Stomach (tissue), 4 donors: ENCODE data around the gene SRCIN1.
"Not testable (repeated sequence)": the region's sequence is repeated elsewhere in the genome, so short reads cannot be mapped to it uniquely, and the experiment has no call there.

Experiments used
- EP300 ChIP-seq: sonication (generic); formaldehyde crosslinking; IDR thresholded peaks from one replicate; pipeline ENCODE4 v1.6.1; 2017; ENCODE audit warnings: antibody characterized with exemption
- POLR2A ChIP-seq, 4 donors: fragments of 450-650 bp; IDR thresholded peaks; one replicate each; pipeline ENCODE4 v1.6.1; 2016; ENCODE audit warnings: antibody characterized with exemption in 4 of 4, control low read depth in 2 of 4, mild to moderate bottlenecking in 1 of 4, moderate library complexity in 1 of 4
- TF ChIP-seq, protein P1 (sequence below), 7 experiments: fragments of 450-650 bp in 4 of 7; fragments of 200-600 bp in 3 of 7; sonication (generic) in 3 of 7; IDR thresholded peaks; one replicate each; pipeline ENCODE4 v1.5.1; 2016 to 2019; ENCODE audit warnings: antibody characterized with exemption in 7 of 7, control low read depth in 2 of 7, mild to moderate bottlenecking in 1 of 7

DNA sequence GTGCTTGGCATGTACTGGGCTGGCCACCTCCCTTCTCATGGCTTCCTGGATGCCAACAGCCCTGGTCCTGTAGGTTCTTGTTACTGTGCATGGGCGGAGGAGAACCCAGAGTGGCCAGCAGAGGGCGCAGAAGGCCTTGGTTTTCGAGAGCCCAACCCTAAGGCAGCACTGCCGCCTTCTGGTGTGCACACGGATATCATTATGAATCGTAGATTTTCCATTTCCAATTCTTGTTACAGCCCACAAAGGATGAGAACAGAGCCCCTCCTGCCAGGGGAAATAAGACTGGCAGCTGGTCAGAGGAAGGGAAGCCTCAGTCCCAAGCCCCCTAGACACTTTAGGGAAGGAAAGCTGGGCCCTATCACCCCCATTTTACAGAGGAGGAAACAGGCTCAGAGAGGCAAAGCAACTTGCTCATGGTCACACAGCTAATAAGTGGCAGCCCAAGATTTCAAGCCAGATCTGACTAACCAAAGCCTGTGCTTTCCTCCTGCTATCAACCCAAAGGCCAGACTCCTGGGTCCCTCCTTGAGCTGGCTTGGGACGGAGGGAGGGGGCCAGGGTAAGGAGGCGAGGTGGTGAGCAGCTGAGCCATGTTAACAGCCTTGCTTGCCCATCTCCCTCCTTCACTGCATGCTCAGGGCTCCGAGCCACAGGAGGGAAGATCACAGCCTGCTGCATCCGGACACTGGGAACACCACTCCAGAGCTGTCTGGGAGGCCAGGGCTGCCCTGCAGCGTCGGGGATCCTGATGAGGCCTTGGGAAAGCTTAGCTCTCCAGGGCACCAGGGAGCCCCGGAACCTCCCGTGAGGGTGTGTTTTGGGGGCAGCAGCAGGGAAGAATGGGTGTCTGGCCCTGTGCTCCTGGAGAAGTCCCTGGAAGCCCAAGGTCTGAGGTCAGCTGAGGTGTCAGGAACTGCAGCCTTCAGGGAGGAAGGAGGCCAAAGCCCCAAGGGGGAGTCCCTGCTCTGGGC lies 113.4 kb downstream of the SRCIN1 start:
- not testable (repeated sequence) for TF ChIP-seq POLR2A (IDR thresholded peaks at IDR 0.05); EP300
- TF ChIP-seq, protein P1, sequence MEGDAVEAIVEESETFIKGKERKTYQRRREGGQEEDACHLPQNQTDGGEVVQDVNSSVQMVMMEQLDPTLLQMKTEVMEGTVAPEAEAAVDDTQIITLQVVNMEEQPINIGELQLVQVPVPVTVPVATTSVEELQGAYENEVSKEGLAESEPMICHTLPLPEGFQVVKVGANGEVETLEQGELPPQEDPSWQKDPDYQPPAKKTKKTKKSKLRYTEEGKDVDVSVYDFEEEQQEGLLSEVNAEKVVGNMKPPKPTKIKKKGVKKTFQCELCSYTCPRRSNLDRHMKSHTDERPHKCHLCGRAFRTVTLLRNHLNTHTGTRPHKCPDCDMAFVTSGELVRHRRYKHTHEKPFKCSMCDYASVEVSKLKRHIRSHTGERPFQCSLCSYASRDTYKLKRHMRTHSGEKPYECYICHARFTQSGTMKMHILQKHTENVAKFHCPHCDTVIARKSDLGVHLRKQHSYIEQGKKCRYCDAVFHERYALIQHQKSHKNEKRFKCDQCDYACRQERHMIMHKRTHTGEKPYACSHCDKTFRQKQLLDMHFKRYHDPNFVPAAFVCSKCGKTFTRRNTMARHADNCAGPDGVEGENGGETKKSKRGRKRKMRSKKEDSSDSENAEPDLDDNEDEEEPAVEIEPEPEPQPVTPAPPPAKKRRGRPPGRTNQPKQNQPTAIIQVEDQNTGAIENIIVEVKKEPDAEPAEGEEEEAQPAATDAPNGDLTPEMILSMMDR (IDR thresholded peaks at IDR 0.05), result peak in 2 of 7 experiments; percentile 15 to 80
